GM12891 (cell line): ENCODE results near the gene ENKD1.

ENCODE experiments used
- PAX5 ChIP-seq: IDR thresholded peaks from 2 replicates; pipeline ENCODE4 v1.6.1; 2011; ENCODE audit warnings: low read length, moderate library complexity, mild to moderate bottlenecking; ENCODE audit not compliant: insufficient read depth, severe bottlenecking
- POLR2A ChIP-seq: IDR thresholded peaks from 2 replicates; pipeline ENCODE4 v1.6.1; 2011; ENCODE audit warnings: low read depth, low read length, control low read depth
- POLR2AphosphoS5 ChIP-seq: IDR thresholded peaks from 2 replicates; pipeline ENCODE4 v1.6.1; 2011; ENCODE audit warnings: low read depth, low read length, control low read depth
- POU2F2 ChIP-seq: IDR thresholded peaks from 2 replicates; pipeline ENCODE4 v1.6.1; 2011; ENCODE audit warnings: low read depth, mild to moderate bottlenecking, control low read depth, low read length, moderate library complexity
- SPI1 ChIP-seq: IDR thresholded peaks from 2 replicates; pipeline ENCODE4 v1.6.1; 2011; ENCODE audit warnings: low read depth, low read length, control low read depth
- TAF1 ChIP-seq: IDR thresholded peaks from 2 replicates; pipeline ENCODE4 v1.6.1; 2011; ENCODE audit warnings: low read depth, low read length, control low read depth

- no peak for TF ChIP-seq POLR2AphosphoS5
- no peak for TF ChIP-seq TAF1
- no peak for TF ChIP-seq POLR2A
- no peak for TF ChIP-seq SPI1
- TF ChIP-seq PAX5, result peak; percentile 89
- TF ChIP-seq POU2F2, result no peak
These were observed 6.5 kb upstream of the ENKD1 start for GRCh38 chr16:67672739-67673662.
